Measurements from ENCODE around the gene CUL9.
A peak's percentile ranks its signal among the peaks of the same experiment; 100 is the strongest.

Gene CUL9

GRCh38 chr6:43229803-43230620, 48.0 kb downstream of the CUL9 start:
- DNase-seq (ENCODE audit: low read depth) = no peak

GRCh38 chr6:43231053-43231452, 49.1 kb downstream of the CUL9 start:
- no peak for DNase-seq (ENCODE audit: low read depth)

- DNase-seq (ENCODE audit: low read depth) = no peak
Measured at GRCh38 chr6:43231735-43232450, 49.9 kb downstream of the CUL9 start.

- no peak for DNase-seq (ENCODE audit: low read depth)
Measured at GRCh38 chr6:43235841-43236240, 53.8 kb downstream of the CUL9 start.

- no peak for DNase-seq (ENCODE audit: low read depth)
Measured at GRCh38 chr6:43239054-43239453, 57.1 kb downstream of the CUL9 start.

GRCh38 chr6:43240950-43241349, 59.0 kb downstream of the CUL9 start:
- DNase-seq (ENCODE audit: low read depth) = no peak

DNA sequence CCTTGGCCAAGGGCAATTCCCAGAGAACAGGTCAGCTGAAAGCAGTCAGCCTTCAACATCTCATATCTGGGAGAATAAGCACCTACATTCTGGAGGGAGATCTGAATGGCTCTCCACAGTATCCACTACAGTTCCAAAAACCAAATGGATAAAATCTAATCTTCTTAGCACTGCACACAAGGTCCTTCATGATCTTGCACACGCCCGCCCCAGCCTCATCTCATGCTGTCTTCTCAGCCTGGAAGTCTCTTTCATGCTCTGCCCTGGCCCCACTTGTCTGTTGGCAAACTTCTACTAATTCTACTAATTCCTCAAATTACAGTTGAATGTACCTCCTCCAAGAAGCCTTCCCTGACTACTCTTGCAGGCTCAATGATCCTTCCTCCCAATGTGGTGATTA, 59.5 kb downstream of the CUL9 start:
- DNase-seq (ENCODE audit: low read depth) = no peak

- DNase-seq (ENCODE audit: low read depth) = no peak
Measured at GRCh38 chr6:43242908-43243663, 61.1 kb downstream of the CUL9 start, which contains the start of gene TTBK1. TSS of gene TTBK1 (plus strand) at chr6:43243481. CDS start at chr6:43246661, 3,180 bp downstream.

GRCh38 chr6:43243664-43244321, 61.8 kb downstream of the CUL9 start:
- DNase-seq (ENCODE audit: low read depth) = no peak

DNA sequence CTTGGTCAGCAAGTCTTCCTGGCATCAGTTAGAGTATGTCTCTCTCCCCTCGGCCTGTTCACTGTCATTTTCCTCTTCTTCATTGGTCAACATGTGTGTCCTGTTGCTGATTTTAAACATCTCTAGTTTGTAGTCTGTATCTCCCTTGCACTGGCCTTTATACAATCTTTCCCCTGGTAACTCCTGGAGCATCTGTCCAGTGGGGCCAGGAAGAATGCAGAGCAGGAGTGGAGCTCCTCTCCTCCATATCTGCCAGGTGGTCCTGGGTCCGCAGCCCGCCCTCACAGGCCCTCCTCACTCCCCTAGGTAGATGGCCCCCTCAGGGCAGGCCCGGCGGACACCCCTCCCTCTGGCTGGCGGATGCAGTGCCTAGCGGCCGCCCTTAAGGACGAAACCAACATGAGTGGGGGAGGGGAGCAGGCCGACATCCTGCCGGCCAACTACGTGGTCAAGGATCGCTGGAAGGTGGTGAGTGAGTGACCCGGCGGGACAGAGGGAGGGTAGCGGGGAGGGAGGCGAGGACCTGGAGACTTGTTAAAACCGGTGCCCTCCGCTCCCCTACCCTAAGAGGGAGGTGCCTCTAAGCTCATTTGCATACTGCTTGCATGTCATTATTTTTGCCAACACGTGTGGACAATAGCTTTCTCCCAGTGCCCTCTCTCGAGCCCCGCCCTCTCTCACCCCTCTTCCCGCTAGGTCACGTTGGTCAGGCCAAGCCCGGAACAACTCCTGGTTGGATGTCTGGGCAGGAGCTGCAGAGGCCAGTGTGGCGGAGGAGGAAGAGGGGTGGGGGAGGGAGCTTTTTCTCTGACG, 64.5 kb downstream of the CUL9 start:
- DNase-seq (ENCODE audit: low read depth) = no peak

DNA sequence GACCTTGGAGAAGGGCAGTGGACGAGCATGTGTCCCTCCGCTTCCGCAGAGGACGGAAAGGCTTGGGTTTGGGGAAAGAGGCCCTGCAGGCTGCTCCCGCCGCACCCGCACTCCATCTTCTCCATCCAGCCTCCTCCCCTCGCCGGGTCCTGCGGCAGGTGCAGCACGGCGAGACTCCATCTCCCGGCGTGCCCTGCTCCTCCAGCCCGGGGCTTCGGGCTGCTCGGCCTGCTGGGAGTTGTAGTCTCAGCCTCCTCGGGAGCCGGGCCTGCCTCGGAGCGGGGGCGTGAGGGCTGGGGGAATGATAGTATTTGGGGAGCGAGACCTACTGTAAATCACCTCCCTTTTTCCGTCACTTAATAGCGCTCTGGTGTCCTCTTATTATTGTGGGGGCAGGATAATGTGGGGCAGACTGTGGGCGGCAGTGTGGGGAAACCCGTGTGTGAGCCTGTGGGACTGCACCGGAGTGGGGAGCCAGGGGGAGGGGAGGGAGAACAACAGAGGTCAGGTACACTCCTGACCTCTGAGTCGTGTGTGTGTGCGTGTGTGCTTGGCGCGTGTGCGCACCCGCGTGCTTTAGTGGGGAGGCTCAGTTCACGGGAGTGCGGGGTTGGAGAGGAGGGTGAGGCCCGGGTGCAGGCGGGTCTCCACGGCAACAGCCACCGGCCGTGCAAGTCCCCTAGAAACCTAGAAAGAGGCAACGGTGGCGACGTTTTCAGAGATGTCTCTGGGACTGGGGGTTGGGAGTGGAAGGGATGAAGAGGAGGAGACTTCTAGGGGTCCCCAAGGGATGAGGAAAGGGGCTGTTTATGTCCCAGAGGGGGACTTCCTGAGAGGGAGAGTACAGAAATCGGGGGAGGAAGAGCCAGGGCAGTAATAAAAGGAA, 65.4 kb downstream of the CUL9 start:
- DNase-seq (ENCODE audit: low read depth) = peak; percentile 62

DNA sequence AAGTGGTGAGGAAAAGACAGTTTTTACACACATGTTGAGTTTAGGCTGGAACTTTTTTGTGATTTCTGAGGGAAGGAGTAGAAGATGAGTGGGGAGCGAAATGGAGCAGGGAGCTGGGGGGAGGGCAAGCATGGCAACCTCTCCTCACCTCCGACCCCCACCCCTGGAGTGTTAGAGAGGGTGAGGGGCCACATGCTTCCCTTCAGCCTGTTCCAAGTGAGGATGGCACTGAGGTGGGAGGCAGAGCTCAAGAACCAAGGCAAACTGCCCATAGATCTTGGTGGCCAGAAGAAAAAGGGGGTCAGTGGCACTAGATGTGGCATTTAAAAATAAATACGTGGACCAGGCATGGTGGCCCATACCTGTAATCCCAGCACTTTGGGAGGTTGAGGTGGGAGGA, 66.1 kb downstream of the CUL9 start:
- DNase-seq (ENCODE audit: low read depth) = no peak

DNA sequence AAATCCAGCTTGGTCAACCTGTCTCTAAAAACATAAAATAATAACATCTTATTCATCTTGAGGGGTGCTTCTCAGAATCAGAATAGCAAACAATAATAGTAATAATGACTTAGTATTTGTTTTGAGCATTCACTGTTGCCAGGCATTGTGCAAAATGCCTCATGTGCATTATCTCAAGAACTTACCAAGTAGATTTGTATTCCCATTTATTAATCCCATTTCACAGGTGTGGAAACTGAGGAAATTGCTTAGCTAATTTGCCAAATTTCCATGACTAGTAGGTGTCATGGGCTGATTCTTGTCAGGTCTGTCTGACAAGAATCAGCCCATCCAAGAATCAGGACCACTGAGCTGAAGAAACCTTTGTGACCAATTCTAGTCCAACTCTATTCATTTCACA, 66.8 kb downstream of the CUL9 start:
- no peak for DNase-seq (ENCODE audit: low read depth)

- no peak for DNase-seq (ENCODE audit: low read depth)
Measured at GRCh38 chr6:43250992-43251373, 69.0 kb downstream of the CUL9 start.

GRCh38 chr6:43253401-43253800, 71.4 kb downstream of the CUL9 start:
- DNase-seq (ENCODE audit: low read depth) = no peak

DNA sequence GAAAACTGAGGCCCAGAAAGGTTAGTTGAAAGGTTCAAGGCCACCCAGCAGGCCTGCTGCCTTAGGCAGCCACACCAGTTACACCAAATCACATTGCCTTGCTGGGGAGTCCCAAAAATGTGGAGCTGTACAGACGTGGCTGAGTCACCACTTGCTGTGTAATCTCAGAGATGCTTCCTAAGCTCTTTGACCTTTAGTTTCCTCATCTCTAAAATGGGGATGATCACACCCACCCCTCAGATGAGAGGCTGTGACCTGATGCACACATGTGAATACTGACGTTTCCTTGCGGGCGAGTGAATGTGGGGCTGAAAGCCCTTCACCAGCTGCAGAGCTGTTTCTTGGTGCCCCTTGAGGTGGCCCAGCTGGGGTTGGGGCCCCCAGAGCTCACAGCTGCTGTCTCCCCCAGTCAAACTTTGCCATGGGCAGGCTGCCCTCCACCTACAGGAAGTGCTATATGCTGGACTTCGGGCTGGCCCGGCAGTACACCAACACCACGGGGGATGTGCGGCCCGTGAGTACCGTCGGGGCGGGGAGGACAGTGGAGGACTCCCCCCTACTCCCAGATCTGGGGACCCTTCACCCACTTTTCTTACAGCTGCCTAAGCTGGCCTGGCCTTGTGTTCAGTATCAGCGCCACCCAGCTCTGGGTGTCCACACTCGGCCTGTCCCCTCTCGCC, 72.3 kb downstream of the CUL9 start:
- no peak for DNase-seq (ENCODE audit: low read depth)

DNA sequence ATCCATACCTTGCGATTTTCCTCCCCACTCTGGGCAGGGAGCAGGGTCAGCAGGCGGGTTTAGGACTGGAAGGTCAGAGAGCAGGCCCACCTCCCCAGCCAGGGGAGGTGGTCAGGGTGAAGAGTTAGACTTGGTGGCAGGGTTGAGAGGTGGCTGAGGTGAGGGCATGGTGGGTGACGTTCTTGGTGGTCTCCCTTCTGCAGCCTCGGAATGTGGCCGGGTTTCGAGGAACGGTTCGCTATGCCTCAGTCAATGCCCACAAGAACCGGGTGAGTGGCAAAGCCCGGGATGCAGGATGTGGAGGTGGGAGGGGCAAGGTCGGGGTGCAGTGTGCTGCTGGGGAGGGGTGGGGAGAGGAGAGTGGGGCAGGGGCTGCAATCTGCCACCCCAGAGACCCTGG, 72.8 kb downstream of the CUL9 start:
- no peak for DNase-seq (ENCODE audit: low read depth)

DNA sequence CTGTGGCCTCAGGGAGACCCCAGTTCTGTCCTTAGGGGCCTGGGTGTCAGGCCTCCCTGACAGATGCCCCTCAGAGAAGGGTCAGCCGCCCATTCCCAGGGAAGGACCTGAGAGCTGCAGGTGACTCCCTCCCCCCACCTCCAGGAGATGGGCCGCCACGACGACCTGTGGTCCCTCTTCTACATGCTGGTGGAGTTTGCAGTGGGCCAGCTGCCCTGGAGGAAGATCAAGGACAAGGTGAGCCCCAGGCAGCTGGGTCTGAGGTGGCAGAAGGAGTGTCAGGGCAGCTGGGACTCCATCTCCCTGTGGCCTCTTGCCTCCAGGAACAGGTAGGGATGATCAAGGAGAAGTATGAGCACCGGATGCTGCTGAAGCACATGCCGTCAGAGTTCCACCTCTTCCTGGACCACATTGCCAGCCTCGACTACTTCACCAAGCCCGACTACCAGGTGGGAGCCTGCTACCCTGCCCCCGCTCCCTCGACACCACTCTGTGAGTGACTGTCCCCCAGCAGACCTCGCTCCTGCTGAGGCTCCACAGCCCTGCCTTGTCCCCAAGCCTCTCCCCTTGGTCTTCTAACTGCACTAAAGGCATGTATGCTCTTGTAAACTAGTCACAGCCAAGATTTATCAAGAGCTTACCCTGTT, 73.5 kb downstream of the CUL9 start:
- DNase-seq (ENCODE audit: low read depth) = no peak

DNA sequence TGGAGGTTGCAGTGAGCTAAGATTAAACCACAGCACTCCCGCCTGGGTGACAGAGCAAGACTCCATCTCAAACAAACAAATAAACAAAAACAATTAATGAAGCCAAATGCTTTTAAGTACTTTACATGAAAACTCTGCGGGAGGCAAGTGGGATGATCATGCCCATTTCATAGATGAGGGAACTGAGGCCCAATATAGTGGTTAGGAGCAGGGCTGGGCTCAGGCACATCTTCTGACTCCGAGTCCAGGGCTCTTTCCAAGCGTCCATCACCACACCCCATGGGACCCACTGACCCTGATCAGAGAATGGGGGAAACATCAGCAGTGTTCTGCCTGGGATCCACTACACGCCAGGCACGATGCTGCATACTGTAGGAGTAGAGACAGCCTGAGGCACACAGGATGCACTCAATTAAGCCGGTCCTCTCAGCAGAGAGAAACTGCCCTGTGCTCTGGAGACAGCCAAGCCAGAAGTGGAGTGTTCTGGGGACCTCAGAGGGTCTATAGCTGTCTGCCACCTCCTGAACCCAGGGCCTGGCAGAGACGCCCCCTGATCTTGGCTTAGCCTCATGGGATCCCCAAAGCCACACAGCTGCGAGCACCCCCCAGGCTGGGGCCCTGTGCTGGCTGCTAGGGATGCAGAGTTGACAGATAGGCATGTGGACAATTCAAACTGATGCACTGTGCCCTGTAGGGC, 74.8 kb downstream of the CUL9 start:
- DNase-seq (ENCODE audit: low read depth) = no peak

All from stimulated activated CD8-positive, alpha-beta memory T cell treated with anti-CD3 and anti-CD28 coated beads, Interleukin-15, amount 100 ng/mL, for 1 hour (primary cell).